Activated CD4-positive, CD25-positive, alpha-beta regulatory T cell (primary cell): ENCODE measurements around the gene SLC4A7.
"Not testable (repeated sequence)": the region's sequence is repeated elsewhere in the genome, so short reads cannot be mapped to it uniquely, and the experiment has no call there.

ENCODE experiments used
- DNase-seq, 4 experiments: peaks; one replicate each; lab custom pipeline; 2025; lab: John Stamatoyannopoulos, UW

The SLC4A7 gene

GRCh38 chr3:27429909-27430308 is 54.3 kb downstream of the SLC4A7 start:
- no peak for DNase-seq

GRCh38 chr3:27428446-27428845 is 55.7 kb downstream of the SLC4A7 start:
- DNase-seq: no peak

- DNase-seq: no peak
These were observed 57.3 kb downstream of the SLC4A7 start for GRCh38 chr3:27426926-27427325.

GRCh38 chr3:27425896-27426565 is 58.2 kb downstream of the SLC4A7 start:
- no peak for DNase-seq

- DNase-seq: not testable (repeated sequence)
These were observed 59.2 kb downstream of the SLC4A7 start for GRCh38 chr3:27424812-27425521.

GRCh38 chr3:27423463-27423862 is 60.7 kb downstream of the SLC4A7 start:
- DNase-seq: no peak

GRCh38 chr3:27422617-27423016 is 61.6 kb downstream of the SLC4A7 start:
- DNase-seq: no peak

GRCh38 chr3:27415202-27415601 is 69.0 kb downstream of the SLC4A7 start:
- DNase-seq: no peak

- DNase-seq: no peak
These were observed 91.1 kb downstream of the SLC4A7 start for GRCh38 chr3:27392950-27393679.

- DNase-seq: not testable (repeated sequence)
These were observed 91.8 kb downstream of the SLC4A7 start for GRCh38 chr3:27392414-27392813.

GRCh38 chr3:27391796-27392195 is 92.4 kb downstream of the SLC4A7 start:
- DNase-seq: no peak

GRCh38 chr3:27387625-27388024 is 96.6 kb downstream of the SLC4A7 start:
- no peak for DNase-seq

GRCh38 chr3:27385504-27385903 is 98.7 kb downstream of the SLC4A7 start:
- DNase-seq: no peak

- no peak for DNase-seq
These were observed 100.0 kb downstream of the SLC4A7 start for GRCh38 chr3:27384191-27384590.

GRCh38 chr3:27380433-27381357 is 103.5 kb downstream of the SLC4A7 start:
- DNase-seq: no peak

GRCh38 chr3:27378331-27378730 is 105.9 kb downstream of the SLC4A7 start:
- DNase-seq: no peak

- DNase-seq: no peak
These were observed 107.9 kb downstream of the SLC4A7 start for GRCh38 chr3:27376109-27376772.

GRCh38 chr3:27368831-27369607 is 115.2 kb downstream of the SLC4A7 start, which contains the start of gene NEK10:
TSS of gene NEK10 (minus strand) at chr3:27369383. CDS start at chr3:27352882, 16,501 bp downstream.
- peak; percentile 80 to 85 (median 84) for DNase-seq

- no peak for DNase-seq
These were observed 118.1 kb downstream of the SLC4A7 start for GRCh38 chr3:27366062-27366591.
